Right atrium auricular region (tissue), 2 donors: ENCODE data around the gene MTMR2. TPM values are rescaled to one million over a fixed set of nuclear protein-coding genes. Genes with fewer than 3 reads are reported as not detected.
A peak's percentile ranks its signal among the peaks of the same experiment; 100 is the strongest.

ENCODE experiments used
- DNase-seq: peaks from one replicate; pipeline ENCODE4 v3.0.0-alpha.2; 2019; ENCODE audit warnings: low spot score
- H3K27ac ChIP-seq, 2 donors: fragments of 200-600 bp; sonication (generic); 1 replicate in 1 of 2; 2 replicates in 1 of 2; pipeline ENCODE4 v1.5.1; 2016 to 2019
- H3K27me3 ChIP-seq, 2 donors: fragments of 200-600 bp; sonication (generic); one replicate each; pipeline versions ENCODE4 v1.5.1 to v1.6.0; 2017 to 2019
- H3K36me3 ChIP-seq: fragments of 200-600 bp; sonication (generic); one replicate; pipeline ENCODE4 v1.5.1; 2016
- H3K4me1 ChIP-seq, 2 donors: fragments of 200-600 bp; sonication (generic); one replicate each; pipeline versions ENCODE4 v1.5.1 to v1.6.0; 2017 to 2019
- H3K4me3 ChIP-seq, 2 donors: fragments of 200-600 bp; sonication (generic); 1 replicate in 1 of 2; 2 replicates in 1 of 2; pipeline ENCODE4 v1.5.1; 2017 to 2019; ENCODE audit warnings: mild to moderate bottlenecking in 1 of 2, moderate library complexity in 1 of 2
- H3K9me3 ChIP-seq, 2 donors: fragments of 200-600 bp; sonication (generic); one replicate each; pipeline ENCODE4 v1.5.1; 2019
- CTCF ChIP-seq, 2 donors: fragments of 200-600 bp; sonication (generic); IDR thresholded peaks; one replicate each; pipeline ENCODE4 v1.5.1; 2019; ENCODE audit warnings: antibody characterized with exemption in 2 of 2
- total RNA-seq, 2 donors: library from RNA; depleted of rRNA; stranded (reverse); fragments of >200 nt; gene quantifications; one replicate each; pipeline ENCODE4 v1.1.0, GENCODE V29; 2016

MTMR2 gene
- total RNA-seq, 2 donors from 2014 or later: 14.9 to 15.3 TPM

GRCh38 chr11:95912902-95913560 is 10.9 kb downstream of the MTMR2 start:
- Histone ChIP-seq H3K27ac (peak overlapping the region in 1 of 2 donors; percentile 68), H3K27me3 (no peaks in the 10 kb centered on the region), H3K4me1 (peaks cover 0 to 32% of the 10 kb centered on the region in 2 donors), H3K9me3 (no peaks in the 10 kb centered on the region), H3K4me3 (no peak overlapping the region), H3K36me3 (no peaks in the 10 kb centered on the region)
- no peak for TF ChIP-seq CTCF (IDR thresholded peaks at IDR 0.05)
- DNase-seq: no peak

- Histone ChIP-seq H3K27me3 (no peaks in the 10 kb centered on the region), H3K27ac (no peak overlapping the region), H3K4me1 (peaks cover 0 to 23% of the 10 kb centered on the region in 2 donors), H3K4me3 (no peak overlapping the region), H3K36me3 (no peaks in the 10 kb centered on the region), H3K9me3 (no peaks in the 10 kb centered on the region)
- TF ChIP-seq CTCF (IDR thresholded peaks at IDR 0.05): no peak
- no peak for DNase-seq
Observed at GRCh38 chr11:95911369-95911759, 12.5 kb downstream of the MTMR2 start.

- Histone ChIP-seq H3K9me3 (no peaks in the 10 kb centered on the region), H3K27ac (no peak overlapping the region), H3K27me3 (no peaks in the 10 kb centered on the region), H3K4me3 (no peak overlapping the region), H3K4me1 (peaks cover 0 to 17% of the 10 kb centered on the region in 2 donors), H3K36me3 (no peaks in the 10 kb centered on the region)
- DNase-seq: no peak
- TF ChIP-seq CTCF (IDR thresholded peaks at IDR 0.05): no peak
Observed at GRCh38 chr11:95910638-95911368, 13.1 kb downstream of the MTMR2 start.

GRCh38 chr11:95908826-95909225 is 15.1 kb downstream of the MTMR2 start:
- Histone ChIP-seq H3K9me3 (no peaks in the 10 kb centered on the region), H3K27me3 (no peaks in the 10 kb centered on the region), H3K4me3 (no peak overlapping the region), H3K4me1 (peaks cover 0 to 4% of the 10 kb centered on the region in 2 donors), H3K36me3 (no peaks in the 10 kb centered on the region), H3K27ac (no peak overlapping the region)
- no peak for DNase-seq
- TF ChIP-seq CTCF (IDR thresholded peaks at IDR 0.05): no peak

- TF ChIP-seq CTCF (IDR thresholded peaks at IDR 0.05): no peak
- Histone ChIP-seq H3K4me3 (no peak overlapping the region), H3K27ac (no peak overlapping the region)
Observed at GRCh38 chr11:95907476-95907875, 16.4 kb downstream of the MTMR2 start.

More at GRCh38 chr11:95907476-95907875, 16.4 kb downstream of the MTMR2 start:
- DNase-seq: no peak
- no peaks in the 10 kb centered on the region for H3K9me3 ChIP-seq
- no peaks in the 10 kb centered on the region for H3K36me3 ChIP-seq
- peaks cover 0 to 10% of the 10 kb centered on the region in 2 donors for H3K4me1 ChIP-seq
- no peaks in the 10 kb centered on the region for H3K27me3 ChIP-seq
